ENCODE data around the gene MKRN3. TPM values are rescaled to one million over a fixed set of nuclear protein-coding genes. Genes with fewer than 3 reads are reported as not detected.

The MKRN3 gene
- total and polyA plus RNA-seq, 2 of the 8 experiments (the other 6 are each of a cell fraction or from before 2014, with no cell fraction given) = not detected

DNA sequence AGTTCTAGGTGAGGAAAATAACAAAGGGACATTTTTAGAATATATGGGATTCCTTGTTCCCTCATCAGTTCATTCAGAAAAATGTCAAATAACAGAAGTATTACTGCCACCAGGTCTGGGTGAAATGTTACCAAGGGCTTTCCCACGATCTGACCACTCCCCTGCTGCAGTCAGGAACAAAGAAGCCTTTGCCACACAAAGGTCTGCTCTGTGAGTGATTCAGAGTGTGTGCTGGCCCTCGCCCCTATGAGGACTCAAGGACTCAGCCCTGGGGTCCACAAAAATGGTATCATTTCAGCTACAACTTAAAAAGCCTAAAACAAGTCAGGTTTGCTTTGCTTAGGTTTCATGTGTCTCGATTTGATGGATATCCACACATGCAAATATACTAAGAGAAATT lies 5.0 kb downstream of the MKRN3 start:
- Histone ChIP-seq H4K5ac (ENCODE audit: insufficient read length, low read depth, low read length) (no peak overlapping the region), H3K18ac (ENCODE audit: extremely low read depth, low read length) (no peak overlapping the region), H3K27ac (ENCODE audit: low read depth, low read length) (no peak overlapping the region), H4K91ac (replicated peaks; ENCODE audit: insufficient read length, low read length) (no peak overlapping the region), H3K27me3 (replicated peaks in 1 of 4; ENCODE audit: control insufficient read depth in 3 of 4, extremely low read depth in 1 of 4, insufficient read depth in 3 of 4, low read length in 3 of 4) (no peaks in the 10 kb centered on the region), H3K79me2 (ENCODE audit: control insufficient read depth in 1 of 2, insufficient read depth in 2 of 2, low read length in 2 of 2) (no peaks in the 10 kb centered on the region), H3K79me1 (ENCODE audit: low read depth, low read length) (no peaks in the 10 kb centered on the region), H2BK15ac (ENCODE audit: low read length) (no peak overlapping the region), H3K36me3 (ENCODE audit: control insufficient read depth in 2 of 4, insufficient read depth in 4 of 4, low read length in 3 of 4) (no peaks in the 10 kb centered on the region), H2BK5ac (ENCODE audit: low read depth, low read length) (no peak overlapping the region), H3K23me2 (ENCODE audit: low read depth, low read length) (no peaks in the 10 kb centered on the region), H3K9me3 (ENCODE audit: insufficient read depth in 2 of 2, low read depth in 1 of 2, low read length in 1 of 2) (peaks cover 34 to 36% of the 10 kb centered on the region in 2 experiments), H3K56ac (replicated peaks; ENCODE audit: insufficient read length, low read depth, low read length) (no peak overlapping the region), H2BK12ac (ENCODE audit: low read depth, low read length) (no peak overlapping the region), H3K4me2 (ENCODE audit: insufficient read depth in 1 of 2, low read depth in 2 of 2, low read length in 2 of 2) (no peak overlapping the region; a peak in 1 of 4 replicates), H4K8ac (ENCODE audit: extremely low read depth, insufficient read depth, low read length) (no peak overlapping the region), H2BK120ac (replicated peaks; ENCODE audit: low read depth, low read length) (no peak overlapping the region), H3K4me3 (ENCODE audit: extremely low read depth in 1 of 4, insufficient read depth in 2 of 4, low read depth in 3 of 4, low read length in 4 of 4) (no peak overlapping the region), H3K9ac (replicated peaks in 1 of 4; ENCODE audit: extremely low read depth in 1 of 4, low read depth in 3 of 4, low read length in 3 of 4) (no peak overlapping the region), H2AFZ (ENCODE audit: low read length) (no peak overlapping the region), H3K14ac (ENCODE audit: insufficient read length) (no peak overlapping the region), H3K4me1 (replicated peaks in 1 of 4; ENCODE audit: control insufficient read depth in 3 of 4, insufficient read depth in 4 of 4, low read length in 3 of 4) (no peaks in the 10 kb centered on the region), H2AK5ac (ENCODE audit: low read depth, low read length) (no peak overlapping the region), H3K4ac (replicated peaks; ENCODE audit: insufficient read length, low read depth, low read length) (no peak overlapping the region), H2BK20ac (ENCODE audit: low read length) (no peak overlapping the region), H3K23ac (ENCODE audit: insufficient read length) (no peak overlapping the region), H4K20me1 (replicated peaks in 1 of 2; ENCODE audit: control insufficient read depth in 1 of 2, insufficient read depth in 2 of 2, low read length in 2 of 2) (no peaks in the 10 kb centered on the region)
- CTCF ChIA-PET (ENCODE audit: partially characterized antibody) = no interaction called here
- no peak for DNase-seq (ENCODE audit: low read depth in 1 of 2, low spot score in 2 of 2)
- POLR2A ChIA-PET (ENCODE audit: partially characterized antibody) = no interaction called here
- 67% methylated on average over 3 of the region's 3 CpGs; no CpG with 5 or more reads in 1 of the 2 experiments for WGBS, 2 experiments (ENCODE audit: extremely low coverage in 1 of 2, insufficient coverage in 1 of 2, insufficient read length in 1 of 2, insufficient replicate concordance in 2 of 2, low coverage in 1 of 2, low lambda C conversion rate in 2 of 2, missing lambda C conversion rate in 1 of 2)
- FAIRE-seq = no peak
- TF ChIP-seq RAD21 (IDR thresholded peaks at IDR 0.05 in 1 of 2, conservative IDR thresholded peaks at IDR 0.05 in 1 of 2; ENCODE audit: low read depth in 2 of 2, low read length in 2 of 2) = no peak
- no peak for TF ChIP-seq POLR2AphosphoS5 (IDR thresholded peaks at IDR 0.05; ENCODE audit: low read depth, low read length)
- no peak for TF ChIP-seq ASH2L (IDR thresholded peaks at IDR 0.05; ENCODE audit: low read length)
- TF ChIP-seq, protein P1, sequence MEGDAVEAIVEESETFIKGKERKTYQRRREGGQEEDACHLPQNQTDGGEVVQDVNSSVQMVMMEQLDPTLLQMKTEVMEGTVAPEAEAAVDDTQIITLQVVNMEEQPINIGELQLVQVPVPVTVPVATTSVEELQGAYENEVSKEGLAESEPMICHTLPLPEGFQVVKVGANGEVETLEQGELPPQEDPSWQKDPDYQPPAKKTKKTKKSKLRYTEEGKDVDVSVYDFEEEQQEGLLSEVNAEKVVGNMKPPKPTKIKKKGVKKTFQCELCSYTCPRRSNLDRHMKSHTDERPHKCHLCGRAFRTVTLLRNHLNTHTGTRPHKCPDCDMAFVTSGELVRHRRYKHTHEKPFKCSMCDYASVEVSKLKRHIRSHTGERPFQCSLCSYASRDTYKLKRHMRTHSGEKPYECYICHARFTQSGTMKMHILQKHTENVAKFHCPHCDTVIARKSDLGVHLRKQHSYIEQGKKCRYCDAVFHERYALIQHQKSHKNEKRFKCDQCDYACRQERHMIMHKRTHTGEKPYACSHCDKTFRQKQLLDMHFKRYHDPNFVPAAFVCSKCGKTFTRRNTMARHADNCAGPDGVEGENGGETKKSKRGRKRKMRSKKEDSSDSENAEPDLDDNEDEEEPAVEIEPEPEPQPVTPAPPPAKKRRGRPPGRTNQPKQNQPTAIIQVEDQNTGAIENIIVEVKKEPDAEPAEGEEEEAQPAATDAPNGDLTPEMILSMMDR (IDR thresholded peaks at IDR 0.05; ENCODE audit: control extremely low read depth in 1 of 3, insufficient read depth in 1 of 3, low read depth in 1 of 3, low read length in 3 of 3) = no peak
- TF ChIP-seq SIN3A (conservative IDR thresholded peaks at IDR 0.05 in 1 of 2, IDR thresholded peaks at IDR 0.05 in 1 of 2; ENCODE audit: low read depth in 1 of 2, low read length in 2 of 2) = no peak
- no peak for TF ChIP-seq TAF1 (IDR thresholded peaks at IDR 0.05; ENCODE audit: low read depth, low read length)
- TF ChIP-seq KDM4A (IDR thresholded peaks at IDR 0.05; ENCODE audit: low read depth, low read length, severe bottlenecking) = no peak
- no peak for TF ChIP-seq HDAC2 (IDR thresholded peaks at IDR 0.05; ENCODE audit: borderline replicate concordance in 1 of 2, low read depth in 2 of 2, low read length in 2 of 2)
- no peak for TF ChIP-seq CHD1 (IDR thresholded peaks at IDR 0.05; ENCODE audit: low read depth, low read length)
- TF ChIP-seq CTBP2 (IDR thresholded peaks at IDR 0.05; ENCODE audit: borderline replicate concordance, insufficient read depth, insufficient read length, low read length) = no peak
- TF ChIP-seq MAFK (IDR thresholded peaks at IDR 0.05; ENCODE audit: low read depth, low read length) = no peak

Measured in H1 (cell line).